Right cardiac atrium (tissue), 5 donors: ENCODE data around the gene SLC35B4. TPM values are rescaled to one million over a fixed set of nuclear protein-coding genes. Genes with fewer than 3 reads are reported as not detected.
A peak's percentile ranks its signal among the peaks of the same experiment; 100 is the strongest.

Experiments
- ATAC-seq, 2 donors: fragments of 200-7000 bp; cut with Tn5 transposase; one replicate each; pipeline versions ENCODE4 v1.8.0 to v1.9.1; 2020; ENCODE audit warnings: moderate library complexity in 2 of 2, mild to moderate bottlenecking in 1 of 2
- DNase-seq, 3 donors: peaks; one replicate each; pipeline ENCODE4 v3.0.0-alpha.2; 2020
- H3K27ac ChIP-seq: one replicate; pipeline ENCODE4 v1.5.1; 2013; ENCODE audit warnings: mild to moderate bottlenecking, low read length, control low read depth, moderate library complexity
- H3K27me3 ChIP-seq: one replicate; pipeline ENCODE4 v1.6.1; 2013; ENCODE audit not compliant: control insufficient read depth, insufficient read depth
- H3K4me1 ChIP-seq: one replicate; pipeline ENCODE4 v1.6.1; 2013; ENCODE audit warnings: low read length; ENCODE audit not compliant: control insufficient read depth, insufficient read depth
- H3K4me3 ChIP-seq: one replicate; pipeline ENCODE4 v1.5.1; 2013; ENCODE audit warnings: low read length, control low read depth
- H3K9me3 ChIP-seq: one replicate; pipeline ENCODE4 v1.6.1; 2013; ENCODE audit warnings: low read length; ENCODE audit not compliant: control insufficient read depth
- WGBS: extraction: QIAGEN DNeasy Blood & Tissue Kit; methylation state at CpG from one replicate; pipeline ENCODE4 v1.1.7; 2013; 5-methylcytosine and 5-hydroxymethylcytosine counted together
- intact Hi-C, 4 donors: fragments of 100-400 bp; cut with DNase I; formaldehyde crosslinking; loops; one replicate each; pipeline versions ENCODE4 v1.11.0 to v1.14.0; 2022 to 2023
- polyA plus RNA-seq: library from polyadenylated mRNA; stranded (reverse); fragments of 200-250 nt; gene quantifications from one replicate; pipeline ENCODE4 v1.2.3, GENCODE V29; 2013
- total RNA-seq, 4 donors: library from RNA; stranded (reverse); fragmentation: NEBNext Ultra II Directional; extraction: Animal tissue kit (Norgen Biotek cat#: 25700); gene quantifications; one replicate each; pipeline ENCODE4 v1.2.1, GENCODE V29; 2021
- donor health status: healthy with polysubstance abuse.
- donor health status: DM: no; HTN: yes; CAD: no.
- donor health status: DM: no; HTN: no; CAD: no.
- donor health status: DM: no; HTN: yes; CAD: no; lungs with severe emphysema.
- donor health status: DM: yes; HTN: yes; CAD: no.

The SLC35B4 gene
- total and polyA plus RNA-seq, 5 donors: 2.4 to 9.2 (median 6.6) TPM

GRCh38 chr7:134331393-134331792, 14.7 kb upstream of the SLC35B4 start:
- ATAC-seq: no peak
- no peak for DNase-seq
- intact Hi-C loops: no loop called here
- Histone ChIP-seq H3K9me3 (no peaks in the 10 kb centered on the region), H3K4me1 (no peaks in the 10 kb centered on the region), H3K4me3 (no peak overlapping the region), H3K27ac (no peak overlapping the region), H3K27me3 (peaks cover 4% of the 10 kb centered on the region)
- WGBS: 93% methylated on average over 7 of the region's 7 CpGs

DNA sequence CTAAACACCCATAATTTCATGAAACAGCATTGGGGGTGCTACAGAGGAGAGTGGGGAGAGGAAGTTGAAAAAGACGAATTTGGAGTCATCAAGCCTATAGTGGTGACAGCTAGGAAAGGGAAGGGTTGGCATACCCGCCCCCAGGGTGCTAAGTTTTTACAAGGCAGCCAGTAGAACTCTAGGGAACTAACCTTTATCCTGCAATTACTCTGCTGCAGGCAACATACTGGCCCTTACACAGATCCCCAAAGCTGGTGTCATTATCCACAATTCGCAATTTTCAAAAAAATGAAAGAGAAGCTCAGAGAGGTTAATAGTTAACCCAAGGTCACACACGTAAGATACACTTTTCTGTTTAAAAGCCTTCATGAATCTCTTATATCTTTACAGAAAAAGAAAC, 14.2 kb upstream of the SLC35B4 start:
- no peak overlapping the region for H3K4me3 ChIP-seq
- no peaks in the 10 kb centered on the region for H3K4me1 ChIP-seq
- 78% methylated on average over 4 of the region's 4 CpGs for WGBS
- no peaks in the 10 kb centered on the region for H3K9me3 ChIP-seq
- H3K27me3 ChIP-seq: peaks cover 4% of the 10 kb centered on the region
- intact Hi-C loops: no loop called here
- DNase-seq (no peak), ATAC-seq (no peak)
- no peak overlapping the region for H3K27ac ChIP-seq

GRCh38 chr7:134329614-134330346, 13.1 kb upstream of the SLC35B4 start:
- no peak overlapping the region for H3K27ac ChIP-seq
- H3K27me3 ChIP-seq: peaks cover 4% of the 10 kb centered on the region
- ATAC-seq: no peak
- no peak for DNase-seq
- no peaks in the 10 kb centered on the region for H3K4me1 ChIP-seq
- 37% methylated on average over 4 of the region's 4 CpGs for WGBS
- no peaks in the 10 kb centered on the region for H3K9me3 ChIP-seq
- intact Hi-C loops: no loop called here
- no peak overlapping the region for H3K4me3 ChIP-seq

DNA sequence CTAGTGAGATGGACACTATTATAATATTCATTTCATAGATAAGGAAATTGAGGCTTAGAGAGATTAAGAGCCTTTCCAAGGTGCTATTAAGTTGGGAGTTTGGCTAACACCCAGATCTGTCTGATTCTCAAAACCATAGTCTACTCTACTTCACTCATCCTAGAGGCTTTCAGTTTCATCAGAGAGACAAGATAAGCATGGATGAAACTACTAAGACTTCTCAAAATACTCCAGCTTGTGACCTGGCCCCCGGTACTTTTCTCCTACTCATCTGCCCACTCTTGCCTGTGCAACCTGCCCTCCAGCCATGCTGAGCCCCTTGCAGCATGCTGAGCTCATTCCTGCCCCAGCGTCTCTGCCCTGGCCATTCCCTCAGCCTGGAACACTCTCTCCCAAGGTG, 12.2 kb upstream of the SLC35B4 start:
- no peaks in the 10 kb centered on the region for H3K4me1 ChIP-seq
- peaks cover 4% of the 10 kb centered on the region for H3K27me3 ChIP-seq
- no peak overlapping the region for H3K4me3 ChIP-seq
- ATAC-seq: no peak
- intact Hi-C loops: no loop called here
- DNase-seq: no peak
- no peak overlapping the region for H3K27ac ChIP-seq
- WGBS: 42% methylated on average over 2 of the region's 2 CpGs
- H3K9me3 ChIP-seq: no peaks in the 10 kb centered on the region

- H3K9me3 ChIP-seq: no peaks in the 10 kb centered on the region
- H3K27ac ChIP-seq: no peak overlapping the region
- peaks cover 4% of the 10 kb centered on the region for H3K27me3 ChIP-seq
- H3K4me1 ChIP-seq: no peaks in the 10 kb centered on the region
- intact Hi-C loops: no loop called here
- ATAC-seq (peak in 1 of 2 donors; percentile 34), DNase-seq (peak in 2 of 3 donors; percentile 18 to 53)
- no peak overlapping the region for H3K4me3 ChIP-seq
- WGBS: 19% methylated on average over 7 of the region's 7 CpGs
Observed at GRCh38 chr7:134327896-134328295, 11.2 kb upstream of the SLC35B4 start.

GRCh38 chr7:134324107-134324506, 7.4 kb upstream of the SLC35B4 start:
- no peaks in the 10 kb centered on the region for H3K9me3 ChIP-seq
- DNase-seq (no peak), ATAC-seq (no peak)
- H3K27ac ChIP-seq: no peak overlapping the region
- 88% methylated on average over 2 of the region's 2 CpGs for WGBS
- intact Hi-C loops: no loop called here
- no peaks in the 10 kb centered on the region for H3K27me3 ChIP-seq
- H3K4me3 ChIP-seq: no peak overlapping the region
- no peaks in the 10 kb centered on the region for H3K4me1 ChIP-seq

DNA sequence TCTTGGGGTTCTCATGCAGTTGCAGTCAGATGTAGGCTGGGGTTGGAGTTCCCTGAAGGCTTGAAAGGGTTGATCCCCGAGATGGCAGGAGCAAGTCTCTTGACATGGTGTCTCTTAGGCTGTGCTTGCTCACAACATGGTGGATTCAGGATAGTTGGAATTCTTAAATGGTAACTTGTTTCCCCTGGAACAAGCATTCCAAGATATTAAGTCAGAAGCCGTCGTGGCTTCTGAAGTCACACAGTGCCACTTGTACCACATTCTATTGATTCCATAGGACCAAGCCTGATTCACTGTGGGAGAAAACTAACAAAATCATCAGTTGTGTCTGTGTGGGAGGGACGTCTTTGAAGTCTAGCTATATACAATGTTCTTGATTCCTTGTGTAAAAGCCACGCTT, 3.5 kb upstream of the SLC35B4 start:
- no peak for ATAC-seq
- H3K27me3 ChIP-seq: no peaks in the 10 kb centered on the region
- no peaks in the 10 kb centered on the region for H3K4me1 ChIP-seq
- no peak overlapping the region for H3K4me3 ChIP-seq
- H3K27ac ChIP-seq: no peak overlapping the region
- no peaks in the 10 kb centered on the region for H3K9me3 ChIP-seq
- 76% methylated on average over 5 of the region's 5 CpGs for WGBS
- no peak for DNase-seq
- intact Hi-C loops: no loop called here

DNA sequence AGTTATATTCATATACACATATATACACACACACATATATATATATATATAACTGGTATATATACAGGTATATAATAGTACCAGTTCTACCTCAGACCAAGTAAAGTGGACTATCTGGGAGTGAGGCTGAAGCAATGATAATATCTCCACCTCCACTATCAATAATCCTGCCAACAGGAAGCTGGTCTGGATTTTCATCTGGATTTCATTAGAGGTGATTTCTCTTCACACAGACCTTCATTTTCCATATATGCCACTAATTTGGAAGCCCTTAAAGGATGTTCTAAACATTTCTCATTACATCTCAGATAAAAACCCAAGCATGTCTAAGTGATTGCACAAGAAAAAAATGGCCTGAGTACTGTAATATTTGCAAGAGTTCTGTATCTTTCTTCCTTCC, 1.7 kb upstream of the SLC35B4 start:
- Histone ChIP-seq H3K27ac (no peak overlapping the region), H3K4me3 (no peak overlapping the region), H3K9me3 (no peaks in the 10 kb centered on the region), H3K27me3 (no peaks in the 10 kb centered on the region), H3K4me1 (no peaks in the 10 kb centered on the region)
- DNase-seq (no peak), ATAC-seq (no peak)
- intact Hi-C loops: no loop called here

DNA sequence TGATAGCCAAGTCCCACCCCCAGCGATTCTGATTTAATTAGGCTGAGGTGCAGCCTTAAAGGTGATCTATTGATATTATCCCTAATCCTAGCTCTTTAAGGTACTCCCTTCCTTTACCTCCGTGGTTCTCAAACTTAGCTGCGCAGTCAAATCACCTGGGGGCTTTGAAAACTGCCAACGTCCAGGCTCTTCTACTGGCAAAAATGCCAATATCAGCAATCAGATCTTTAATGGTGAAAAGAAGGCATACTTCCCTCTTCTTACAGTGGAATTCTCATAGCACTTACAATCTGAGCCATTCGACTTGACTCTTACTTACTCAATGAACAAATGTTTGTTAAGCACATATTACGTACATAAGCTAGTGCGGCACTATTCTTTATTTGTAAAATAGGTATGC, 704 bp upstream of the SLC35B4 start:
- Histone ChIP-seq H3K4me3 (peak overlapping the region; percentile 29), H3K27ac (no peak overlapping the region), H3K27me3 (no peaks in the 10 kb centered on the region), H3K4me1 (no peaks in the 10 kb centered on the region), H3K9me3 (no peaks in the 10 kb centered on the region)
- 69% methylated on average over 7 of the region's 7 CpGs for WGBS
- intact Hi-C loops: no loop called here
- no peak for DNase-seq
- no peak for ATAC-seq

GRCh38 chr7:134315679-134316538, 821 bp downstream of the SLC35B4 start:
- intact Hi-C loops: no loop called here
- no peaks in the 10 kb centered on the region for H3K4me1 ChIP-seq
- WGBS: 26% methylated on average over 20 of the region's 20 CpGs
- DNase-seq: no peak
- peak overlapping the region; percentile 57 for H3K27ac ChIP-seq
- H3K4me3 ChIP-seq: peak overlapping the region; percentile 86
- no peak for ATAC-seq
- no peaks in the 10 kb centered on the region for H3K27me3 ChIP-seq
- no peaks in the 10 kb centered on the region for H3K9me3 ChIP-seq

DNA sequence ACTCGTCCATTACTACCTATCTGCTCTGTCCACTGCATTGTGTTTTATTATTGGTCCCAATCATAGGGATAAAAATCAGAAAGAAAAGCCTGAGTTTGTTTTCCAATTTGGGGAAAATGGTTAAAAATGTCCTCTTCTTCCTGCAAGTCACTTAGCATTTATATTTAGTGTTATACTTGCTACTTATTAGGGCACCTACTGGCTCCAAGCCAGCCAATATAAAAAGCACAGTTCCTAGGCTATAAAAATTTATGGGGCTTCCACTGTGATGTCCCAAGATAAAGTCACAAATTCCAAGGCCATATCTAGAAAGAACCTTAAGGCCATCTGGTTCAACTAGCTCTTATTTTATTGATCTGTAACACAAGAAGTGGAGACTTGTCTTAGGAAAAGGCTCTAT, 3.2 kb downstream of the SLC35B4 start:
- ATAC-seq (no peak), DNase-seq (no peak)
- no peak overlapping the region for H3K27ac ChIP-seq
- intact Hi-C loops: no loop called here
- no peaks in the 10 kb centered on the region for H3K9me3 ChIP-seq
- no peak overlapping the region for H3K4me3 ChIP-seq
- no peaks in the 10 kb centered on the region for H3K4me1 ChIP-seq
- no peaks in the 10 kb centered on the region for H3K27me3 ChIP-seq
- WGBS: 85% methylated on average over 1 of the region's 1 CpG
